Activated naive CD4-positive, alpha-beta T cell treated with anti-CD3 and anti-CD28 coated beads, Interleukin-2, amount 10 ng/mL, durations not matched to agents 7 days and 5 days (primary cell): ENCODE data around the gene CRACDL.

Source experiments
- CTCF ChIA-PET: fragments of 350-600 bp; sonication (Branson Sonifier 250); formaldehyde crosslinking; loops from one replicate; lab custom pipeline; 2021; ENCODE audit warnings: antibody characterized with exemption; lab: Charles Lee
- DNase-seq: peaks from one replicate; pipeline ENCODE4 v3.0.0-alpha.2; 2020
- H3K27ac Mint-ChIP-seq: one replicate; pipeline ENCODE4 v1.8.0; 2021; ENCODE audit warnings: mild to moderate bottlenecking, moderate library complexity, mixed read lengths
- H3K27me3 Mint-ChIP-seq: one replicate; pipeline ENCODE4 v1.8.0; 2021; ENCODE audit warnings: mild to moderate bottlenecking, mixed read lengths
- H3K36me3 Mint-ChIP-seq: one replicate; pipeline ENCODE4 v1.8.0; 2021; ENCODE audit warnings: mixed read lengths
- H3K4me1 Mint-ChIP-seq: one replicate; pipeline ENCODE4 v1.8.0; 2021; ENCODE audit warnings: mixed read lengths
- H3K4me3 Mint-ChIP-seq: one replicate; pipeline ENCODE4 v1.8.0; 2021; ENCODE audit warnings: mild to moderate bottlenecking, moderate library complexity, mixed read lengths
- H3K9me3 Mint-ChIP-seq: one replicate; pipeline ENCODE4 v1.8.0; 2021; ENCODE audit warnings: mixed read lengths

CRACDL gene

DNA sequence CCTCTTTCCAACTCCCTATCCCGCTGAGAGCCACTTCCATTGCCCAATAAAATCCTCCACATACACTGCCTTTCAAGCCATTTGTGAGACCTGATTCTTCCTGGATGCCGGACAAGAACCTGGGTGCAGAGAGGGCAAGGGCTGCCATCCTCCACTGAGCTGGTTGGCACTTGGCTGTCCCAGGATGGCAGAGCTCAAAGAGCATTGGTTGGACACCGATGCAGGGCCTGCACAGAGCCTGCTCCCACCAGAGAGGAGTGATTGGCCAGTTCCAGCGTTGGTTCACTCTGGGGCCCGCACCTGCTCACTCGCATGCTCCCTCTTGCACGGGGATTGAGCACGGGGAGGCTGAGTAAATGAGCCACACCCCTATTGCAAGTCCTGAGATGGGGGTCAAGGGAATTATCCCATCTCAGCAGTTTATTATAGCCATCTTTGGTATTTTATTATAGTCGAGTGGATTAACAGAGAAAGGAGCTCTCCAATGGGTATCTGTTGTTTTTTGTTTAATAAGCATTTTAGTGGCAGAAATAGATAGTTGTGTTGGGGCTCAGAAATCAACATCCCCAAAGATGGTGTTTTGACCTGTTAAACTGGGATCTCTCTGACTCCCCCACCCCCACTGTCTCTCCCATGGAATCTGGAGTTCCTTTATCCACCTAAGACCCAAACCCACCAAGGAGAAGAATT is 185.3 kb downstream of the CRACDL start:
- Mint-ChIP-seq H3K9me3 (no peaks in the 10 kb centered on the region), H3K36me3 (peaks cover 6% of the 10 kb centered on the region), H3K27me3 (no peaks in the 10 kb centered on the region), H3K4me3 (no peak overlapping the region), H3K4me1 (peaks cover 20% of the 10 kb centered on the region), H3K27ac (no peak overlapping the region)
- no peak for DNase-seq
- CTCF ChIA-PET, result interaction anchor here (1.0 kb wide), 1 partner anchor 17 kb away, joined by 3 read pairs; no protein-coding TSS in a partner anchor

DNA sequence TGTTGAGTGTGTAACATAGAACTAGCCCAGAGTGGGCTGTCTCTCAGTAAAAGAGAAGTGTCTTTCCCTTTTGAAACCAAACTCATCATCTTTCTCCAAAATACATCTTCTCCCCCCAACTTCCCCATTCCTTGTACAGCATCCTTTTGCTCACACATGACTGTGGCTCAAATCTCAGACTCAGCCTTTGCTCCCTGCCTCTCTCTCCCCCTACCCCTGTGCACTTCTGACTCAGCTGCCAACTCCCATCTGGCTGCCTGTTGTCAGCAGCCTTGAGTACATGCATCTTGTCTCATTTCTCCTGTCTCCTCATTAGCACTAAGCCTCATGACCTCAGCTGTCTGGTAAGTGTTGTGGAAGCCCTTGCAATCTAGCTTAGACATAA is 187.0 kb downstream of the CRACDL start:
- Mint-ChIP-seq H3K36me3 (peaks cover 15% of the 10 kb centered on the region), H3K4me3 (no peak overlapping the region)

DNA sequence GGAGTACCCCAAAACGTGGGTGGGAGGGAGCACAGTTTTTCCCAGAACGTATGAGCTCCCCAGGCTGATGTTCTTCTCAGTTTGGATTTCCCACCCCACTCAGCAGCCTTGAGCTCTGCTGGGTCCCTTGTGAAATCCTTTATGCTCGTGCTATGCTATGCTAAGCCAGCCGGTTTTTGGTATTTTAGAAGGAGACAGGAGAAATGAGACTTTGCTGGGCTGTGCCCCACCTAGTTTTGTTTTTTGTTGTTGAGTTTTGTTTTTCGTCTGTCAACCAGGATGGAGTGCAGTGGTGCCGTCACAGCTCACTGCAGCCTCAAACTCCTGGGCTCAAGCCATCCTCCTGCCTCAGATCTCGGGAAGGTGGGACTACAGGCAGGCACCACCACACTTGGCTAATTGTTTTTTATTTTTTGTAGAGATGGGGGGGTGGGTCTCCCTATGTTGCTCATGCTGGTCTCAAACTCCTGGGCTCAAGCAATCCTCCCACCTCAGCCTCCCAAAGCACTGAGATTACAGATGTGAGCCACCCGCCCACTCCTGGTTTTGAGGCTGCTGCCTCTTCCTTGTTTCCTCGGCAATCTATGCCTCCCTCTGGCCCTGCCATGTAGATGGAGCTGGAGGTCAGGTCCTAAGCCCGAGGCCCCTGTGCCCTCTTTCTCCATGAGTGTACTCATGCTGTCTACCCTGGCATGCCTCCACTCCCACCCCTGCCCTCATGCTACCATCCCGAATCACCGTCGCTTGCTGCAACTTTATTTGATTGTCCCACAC is 187.5 kb downstream of the CRACDL start:
- DNase-seq, result no peak
- Mint-ChIP-seq H3K27me3 (no peaks in the 10 kb centered on the region), H3K9me3 (peaks cover 10% of the 10 kb centered on the region), H3K4me1 (peaks cover 39% of the 10 kb centered on the region), H3K4me3 (no peak overlapping the region), H3K27ac (no peak overlapping the region), H3K36me3 (peaks cover 9% of the 10 kb centered on the region)
- CTCF ChIA-PET, result interaction anchor here (1.5 to 1.6 kb wide), 2 partner anchors 12 to 180 kb away, joined by 3 to 4 read pairs; no protein-coding TSS in a partner anchor

More for the DNA sequence above, 187.0 kb downstream of the CRACDL start:
- no peaks in the 10 kb centered on the region for H3K27me3 Mint-ChIP-seq
- H3K4me1 Mint-ChIP-seq, result peaks cover 33% of the 10 kb centered on the region
- H3K27ac Mint-ChIP-seq, result no peak overlapping the region
- CTCF ChIA-PET, result interaction anchor here (1.5 kb wide), 1 partner anchor 12 kb away, joined by 4 read pairs; no protein-coding TSS in a partner anchor
- H3K9me3 Mint-ChIP-seq, result peaks cover 10% of the 10 kb centered on the region
- DNase-seq, result no peak

DNA sequence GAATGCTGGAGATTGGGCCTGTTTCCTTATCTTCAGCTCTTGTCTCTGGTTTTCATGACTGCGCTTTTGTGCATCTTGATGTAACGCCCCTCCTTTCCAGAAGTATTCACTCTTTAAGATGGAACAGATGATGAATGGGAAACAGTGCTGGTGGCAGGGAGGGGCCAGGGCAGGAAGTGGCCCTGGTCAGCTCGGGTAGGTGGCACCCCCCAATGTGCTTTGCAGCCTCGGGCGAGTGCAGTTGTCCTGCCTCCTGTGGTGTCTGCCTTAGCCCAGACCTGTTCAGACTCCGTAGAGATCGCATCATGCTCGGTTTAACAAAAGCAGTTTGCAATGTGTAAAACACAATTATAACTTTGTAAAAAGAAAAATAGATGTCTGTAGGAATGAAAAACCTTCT is 188.1 kb downstream of the CRACDL start:
- no peak for DNase-seq
- H3K9me3 Mint-ChIP-seq, result peaks cover 10% of the 10 kb centered on the region
- H3K27me3 Mint-ChIP-seq, result peaks cover under 1% of the 10 kb centered on the region
- peaks cover 9% of the 10 kb centered on the region for H3K36me3 Mint-ChIP-seq
- H3K4me3 Mint-ChIP-seq, result no peak overlapping the region
- H3K4me1 Mint-ChIP-seq, result peaks cover 42% of the 10 kb centered on the region
- CTCF ChIA-PET, result interaction anchor here (1.6 kb wide), 1 partner anchor 179 kb away, joined by 3 read pairs; no protein-coding TSS in a partner anchor
- no peak overlapping the region for H3K27ac Mint-ChIP-seq

DNA sequence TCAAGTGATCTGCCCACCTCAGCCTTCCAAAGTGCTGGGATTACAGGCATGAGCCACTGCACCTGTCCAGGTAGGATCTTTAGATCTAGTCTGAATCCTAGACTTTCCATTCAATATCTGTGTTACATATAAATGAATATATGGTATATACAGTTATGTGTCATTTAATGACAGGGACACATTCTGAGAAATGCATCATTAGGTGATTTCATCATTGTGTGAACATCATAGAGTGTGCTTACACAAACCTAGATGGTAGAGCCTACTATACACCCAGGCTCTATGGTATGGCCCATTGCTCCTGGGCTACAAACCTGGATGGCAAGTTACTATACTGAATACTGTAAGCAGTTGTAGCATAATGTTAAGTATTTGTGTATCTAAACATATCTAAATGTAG is 189.6 kb downstream of the CRACDL start:
- DNase-seq, result no peak
- H3K4me1 Mint-ChIP-seq, result peaks cover 46% of the 10 kb centered on the region
- CTCF ChIA-PET, result no interaction called here
- H3K27me3 Mint-ChIP-seq, result peaks cover 4% of the 10 kb centered on the region
- H3K9me3 Mint-ChIP-seq, result peaks cover 10% of the 10 kb centered on the region
- peaks cover 9% of the 10 kb centered on the region for H3K36me3 Mint-ChIP-seq
- no peak overlapping the region for H3K27ac Mint-ChIP-seq
- no peak overlapping the region for H3K4me3 Mint-ChIP-seq

DNA sequence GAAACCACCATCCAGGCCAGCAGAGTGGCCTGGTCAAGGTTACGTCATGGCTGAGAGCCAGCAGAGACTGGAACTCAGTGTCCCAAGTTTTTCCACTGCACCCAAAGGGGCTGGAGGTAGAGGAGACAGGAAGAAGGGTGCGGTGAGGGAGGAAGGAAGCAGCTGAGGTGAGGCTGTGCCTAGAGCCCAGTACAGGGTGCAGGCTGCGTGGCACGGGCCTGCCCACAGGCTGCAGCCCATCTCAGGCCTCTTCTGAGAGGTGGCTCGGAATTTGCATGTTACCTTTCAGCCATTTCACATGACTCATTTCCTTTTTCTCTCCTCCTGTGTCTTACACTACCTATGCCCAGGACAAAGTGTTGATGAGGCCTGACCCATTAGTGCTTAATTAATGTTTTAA is 191.4 kb downstream of the CRACDL start:
- no peak overlapping the region for H3K4me3 Mint-ChIP-seq
- H3K27ac Mint-ChIP-seq, result no peak overlapping the region
- DNase-seq, result no peak
- H3K36me3 Mint-ChIP-seq, result peaks cover 14% of the 10 kb centered on the region
- H3K27me3 Mint-ChIP-seq, result peaks cover 4% of the 10 kb centered on the region
- H3K9me3 Mint-ChIP-seq, result peaks cover 10% of the 10 kb centered on the region
- CTCF ChIA-PET, result no interaction called here
- H3K4me1 Mint-ChIP-seq, result peaks cover 46% of the 10 kb centered on the region
